GM12878 (cell line): ENCODE measurements around the gene IFITM5. TPM values are rescaled to one million over a fixed set of nuclear protein-coding genes. Genes with fewer than 3 reads are reported as not detected.

ENCODE experiments used
- ATAC-seq: fragments of 200-7000 bp; cut with Tn5 transposase; 3 replicates; pipeline ENCODE4 v1.9.1; 2020; ENCODE audit warnings: mild to moderate bottlenecking, moderate library complexity
- BruUV-seq: library from RNA; stranded (reverse); fragments of 400-500 nt; replicated peaks from 2 replicates; lab custom pipeline; 2021; lab: Mats Ljungman, UMichigan
- CTCF ChIA-PET: fragments of 300-600 bp; sonication (Branson Sonifier 250); formaldehyde crosslinking; extraction: SDS; loops from one replicate; lab custom pipeline; 2021; ENCODE audit warnings: inconsistent platforms; lab: Yijun Ruan, JAX
- POLR2A ChIA-PET: fragments of 350-600 bp; formaldehyde crosslinking; extraction: SDS; loops from one replicate; lab custom pipeline; 2021; ENCODE audit warnings: inconsistent platforms; lab: Charles Lee
- RAD21 ChIA-PET: fragments of 300-600 bp; sonication (Branson Sonifier 250); formaldehyde crosslinking; loops from one replicate; lab custom pipeline; 2023; ENCODE audit warnings: antibody characterized with exemption; ENCODE audit not compliant: unreplicated experiment; lab: Charles Lee
- SMC1A ChIA-PET: fragments of 300-600 bp; sonication (Branson Sonifier 250); formaldehyde crosslinking; loops from one replicate; lab custom pipeline; 2023; ENCODE audit not compliant: unreplicated experiment, uncharacterized antibody; lab: Charles Lee
- DNase-seq: peaks from one replicate; pipeline ENCODE4 v3.0.0-alpha.2; 2011; ENCODE audit warnings: low read depth, low spot score
- FAIRE-seq: peaks from 3 replicates; lab custom pipeline; 2011; peaks lifted over from hg19 to GRCh38; lab: Jason Lieb, UNC
- H2AFZ ChIP-seq: 2 replicates; pipeline ENCODE4 v1.6.0; 2011; ENCODE audit warnings: low read depth, low read length, control low read depth; ENCODE audit not compliant: control insufficient read depth
- H3K27ac ChIP-seq: 2 replicates; pipeline ENCODE4 v1.5.1; 2011; ENCODE audit warnings: control low read depth; ENCODE audit not compliant: control insufficient read depth, insufficient read depth
- H3K27me3 ChIP-seq, 2 experiments: replicated peaks in 1 of 2; 2 replicates each; pipeline versions ENCODE4 v1.6.0 to v1.6.1; 2011; ENCODE audit warnings: low read length in 1 of 2; ENCODE audit not compliant: control insufficient read depth in 2 of 2, insufficient read depth in 2 of 2
- H3K36me3 ChIP-seq, 2 experiments: 2 replicates each; pipeline ENCODE4 v1.5.1; 2011; ENCODE audit warnings: low read length in 1 of 2; ENCODE audit not compliant: control insufficient read depth in 2 of 2, insufficient read depth in 2 of 2
- H3K4me1 ChIP-seq: 2 replicates; pipeline ENCODE4 v1.6.1; 2011; ENCODE audit warnings: mild to moderate bottlenecking, low read length, moderate library complexity, mixed read lengths; ENCODE audit not compliant: control insufficient read depth, insufficient read depth
- H3K4me2 ChIP-seq: 2 replicates; pipeline ENCODE4 v1.6.0; 2011; ENCODE audit warnings: control low read depth; ENCODE audit not compliant: control insufficient read depth, insufficient read depth
- H3K4me3 ChIP-seq: fragments of 200-600 bp; sonication (generic); 2 replicates; pipeline ENCODE4 v1.5.1; 2016
- H3K79me2 ChIP-seq: 2 replicates; pipeline ENCODE4 v1.6.0; 2011; ENCODE audit warnings: low read length; ENCODE audit not compliant: control insufficient read depth, insufficient read depth
- H3K9ac ChIP-seq: 2 replicates; pipeline ENCODE4 v1.8.0; 2011; ENCODE audit warnings: low read length, control low read depth, mixed read lengths; ENCODE audit not compliant: control insufficient read depth, insufficient read depth
- H3K9me3 ChIP-seq: replicated peaks from 3 replicates; pipeline ENCODE4 v1.5.1; 2011; ENCODE audit warnings: mild to moderate bottlenecking, low read length; ENCODE audit not compliant: control insufficient read depth, insufficient read depth
- H4K20me1 ChIP-seq: 2 replicates; pipeline ENCODE4 v1.6.0; 2011; ENCODE audit not compliant: control insufficient read depth, insufficient read depth
- ATF2 ChIP-seq: IDR thresholded peaks from 2 replicates; pipeline ENCODE4 v1.6.1; 2012; ENCODE audit warnings: low read length, inconsistent platforms
- CHD4 ChIP-seq: fragments of 200-600 bp; sonication (generic); IDR thresholded peaks from 2 replicates; pipeline ENCODE4 v1.6.1; 2016; ENCODE audit warnings: mild to moderate bottlenecking
- CTCF ChIP-seq, 3 experiments: IDR thresholded peaks in 2 of 3; conservative IDR thresholded peaks in 1 of 3; 2 replicates each; pipeline ENCODE4 v1.5.1; 2011; ENCODE audit warnings: low read depth in 3 of 3, low read length in 3 of 3, mild to moderate bottlenecking in 3 of 3, control low read depth in 2 of 3, moderate library complexity in 2 of 3, inconsistent platforms in 1 of 3, mixed read lengths in 1 of 3; ENCODE audit not compliant: control insufficient read depth in 2 of 3, insufficient read depth in 1 of 3; ENCODE audit errors: extremely low read depth in 1 of 3
- E2F4 ChIP-seq: IDR thresholded peaks from 2 replicates; pipeline ENCODE4 v1.6.1; 2012; ENCODE audit warnings: low read depth, low read length, improper control_type of control experiment
- IKZF1 ChIP-seq: fragments of 450-650 bp; conservative IDR thresholded peaks from 2 replicates; pipeline ENCODE4 v1.6.1; 2017; ENCODE audit warnings: antibody characterized with exemption, mild to moderate bottlenecking
- KLF5 ChIP-seq: fragments of 450-650 bp; IDR thresholded peaks from 2 replicates; pipeline ENCODE4 v1.6.1; 2014; ENCODE audit warnings: mild to moderate bottlenecking; ENCODE audit not compliant: partially characterized antibody
- MAX ChIP-seq: IDR thresholded peaks from 2 replicates; pipeline ENCODE4 v1.6.1; 2012; ENCODE audit warnings: low read depth, low read length, improper control_type of control experiment
- MTA3 ChIP-seq: IDR thresholded peaks from 2 replicates; pipeline ENCODE4 v1.6.1; 2012; ENCODE audit warnings: low read length, inconsistent platforms, borderline replicate concordance
- MXI1 ChIP-seq: fragments of 150-350 bp; IDR thresholded peaks from 2 replicates; pipeline ENCODE4 v1.6.1; 2011; ENCODE audit warnings: low read depth, mild to moderate bottlenecking, inconsistent platforms, low read length, improper control_type of control experiment
- NFYB ChIP-seq: IDR thresholded peaks from 2 replicates; pipeline ENCODE4 v1.6.1; 2011; ENCODE audit warnings: low read depth, mild to moderate bottlenecking, low read length, improper control_type of control experiment, moderate library complexity; ENCODE audit not compliant: insufficient read depth
- RAD21 ChIP-seq: IDR thresholded peaks from 2 replicates; pipeline ENCODE4 v1.6.1; 2011; ENCODE audit warnings: mild to moderate bottlenecking, low read depth, low read length, moderate library complexity; ENCODE audit not compliant: insufficient read depth
- SMAD5 ChIP-seq: IDR thresholded peaks from 2 replicates; pipeline ENCODE4 v1.6.1; 2016; ENCODE audit warnings: antibody characterized with exemption, low read depth
- SMC3 ChIP-seq: IDR thresholded peaks from 2 replicates; pipeline ENCODE4 v1.6.1; 2011; ENCODE audit warnings: low read length, improper control_type of control experiment, borderline replicate concordance
- USF2 ChIP-seq: IDR thresholded peaks from 2 replicates; pipeline ENCODE4 v1.6.1; 2011; ENCODE audit warnings: low read depth, low read length, improper control_type of control experiment, borderline replicate concordance
- WGBS: methylation state at CpG from one replicate; pipeline ENCODE4 v1.1.6; 2016; ENCODE audit warnings: low lambda C conversion rate; ENCODE audit not compliant: insufficient replicate concordance, insufficient coverage; ENCODE audit errors: missing lambda C conversion rate; 5-methylcytosine and 5-hydroxymethylcytosine counted together
- in situ Hi-C: fragments of 300-500 bp; cut with MboI; formaldehyde crosslinking; loops from 9 replicates; pipeline ENCODE4 v1.14.3; 2018; ENCODE audit warnings: mixed read lengths
- intact Hi-C: fragments of 100-400 bp; cut with micrococcal nuclease; formaldehyde crosslinking; loops from one replicate; pipeline ENCODE4 v1.14.2; 2022; ENCODE audit not compliant: unreplicated experiment
- polyA plus RNA-seq, 11 experiments: library from polyadenylated mRNA; depleted of rRNA in 4 of 11; unstranded in 6 of 11; stranded (reverse) in 5 of 11; fragments of >200 nt; fragmentation: Nextera tagmentation in 4 of 11; fragmentation: Illumina TruSeq in 1 of 11; extraction: Ambion mirVana in 4 of 11; extraction: Trizol in 1 of 11; gene quantifications; 1 replicate in 1 of 11; 2 replicates in 10 of 11; pipeline versions ENCODE4 v1.2.1 to v1.2.3, GENCODE V29; 2011 to 2016; ENCODE audit warnings: inconsistent platforms in 2 of 11, missing spikeins in 2 of 11, low read depth in 1 of 11
- total RNA-seq, 4 experiments: library from RNA; depleted of rRNA in 3 of 4; stranded (reverse); fragments of >200 nt in 3 of 4; fragmentation: Illumina TruSeq in 1 of 4; extraction: Trizol in 1 of 4; gene quantifications; 2 replicates each; pipeline versions ENCODE4 v1.2.1 to v1.2.3, GENCODE V29; 2013 to 2021

Gene IFITM5
- total and polyA plus RNA-seq, 10 of the 15 experiments (the other 5 are each of a cell fraction or from before 2014, with no cell fraction given): not detected

GRCh38 chr11:299951-300735, 817 bp upstream of the IFITM5 start (continued):
- no peak for TF ChIP-seq SMAD5
- TF ChIP-seq CTCF (IDR thresholded peaks at IDR 0.05 in 2 of 3, conservative IDR thresholded peaks at IDR 0.05 in 1 of 3; ENCODE audit: control insufficient read depth in 2 of 3, extremely low read depth in 1 of 3, insufficient read depth in 1 of 3, low read depth in 3 of 3, low read length in 3 of 3): peak; percentile 11 to 32 (median 22); a peak in 3 of 6 replicates
- TF ChIP-seq SMC3: peak; percentile 17; the same call in 1 of the 2 replicates

GRCh38 chr11:298406-299065, 790 bp downstream of the IFITM5 start:
- no peak for FAIRE-seq
- no peak overlapping the region for H3K27ac ChIP-seq
- H3K27me3 ChIP-seq: no peaks in the 10 kb centered on the region; a peak in 1 of 4 replicates
- intact Hi-C loops (no loop called here), in situ Hi-C loops (no loop called here)
- H4K20me1 ChIP-seq: no peaks in the 10 kb centered on the region
- RAD21 ChIA-PET: no interaction called here
- no peaks in the 10 kb centered on the region for H3K9me3 ChIP-seq
- H2AFZ ChIP-seq: no peak overlapping the region
- TF ChIP-seq USF2 (no peak), IKZF1 (no peak), E2F4 (no peak), KLF5 (no peak), NFYB (no peak), MXI1 (no peak), RAD21 (no peak), MAX (no peak), ATF2 (no peak), MTA3 (no peak), CHD4 (no peak)
- H3K79me2 ChIP-seq: no peaks in the 10 kb centered on the region
- no peak for DNase-seq
- no peaks in the 10 kb centered on the region for H3K36me3 ChIP-seq
- H3K4me3 ChIP-seq: no peak overlapping the region
- SMC1A ChIA-PET: no interaction called here
- ATAC-seq: no peak
- 68% methylated on average over 15 of the region's 15 CpGs for WGBS
- CTCF ChIA-PET: no interaction called here
- H3K9ac ChIP-seq: no peak overlapping the region
- BruUV-seq: no TSS peak
- H3K4me2 ChIP-seq: no peak overlapping the region
- H3K4me1 ChIP-seq: peaks cover 11% of the 10 kb centered on the region
- POLR2A ChIA-PET: no interaction called here
